WI38 (cell line): ENCODE data around the gene SMARCAL1.

Experiments
- H3K4me3 ChIP-seq: 2 replicates; pipeline ENCODE4 v1.5.1; 2011; ENCODE audit warnings: low read depth, mild to moderate bottlenecking, control low read depth, low read length
- TF ChIP-seq, protein P1 (sequence below): IDR thresholded peaks from 2 replicates; pipeline ENCODE4 v1.5.1; 2012; ENCODE audit warnings: low read depth, mild to moderate bottlenecking, control low read depth, low read length

The SMARCAL1 gene

DNA sequence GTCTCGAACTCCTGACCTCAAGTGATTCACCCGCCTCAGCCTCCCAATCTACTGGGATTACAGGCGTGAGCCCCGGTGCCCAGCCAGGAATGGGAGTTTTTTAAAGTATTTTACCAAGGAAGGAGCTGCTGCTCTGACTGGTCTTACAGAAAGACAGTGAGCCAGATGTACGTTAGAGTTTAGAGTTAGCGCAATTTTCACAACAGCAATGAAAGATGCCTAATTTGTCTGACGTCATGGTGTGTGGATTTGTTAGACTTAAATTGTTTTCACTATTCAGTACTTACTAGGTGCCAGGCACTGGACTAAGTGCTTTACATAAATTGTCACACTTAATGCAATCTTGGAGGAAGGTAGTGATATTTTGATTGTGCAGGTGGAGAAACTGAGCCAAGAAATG lies 74.0 kb downstream of the SMARCAL1 start:
- TF ChIP-seq, protein P1, sequence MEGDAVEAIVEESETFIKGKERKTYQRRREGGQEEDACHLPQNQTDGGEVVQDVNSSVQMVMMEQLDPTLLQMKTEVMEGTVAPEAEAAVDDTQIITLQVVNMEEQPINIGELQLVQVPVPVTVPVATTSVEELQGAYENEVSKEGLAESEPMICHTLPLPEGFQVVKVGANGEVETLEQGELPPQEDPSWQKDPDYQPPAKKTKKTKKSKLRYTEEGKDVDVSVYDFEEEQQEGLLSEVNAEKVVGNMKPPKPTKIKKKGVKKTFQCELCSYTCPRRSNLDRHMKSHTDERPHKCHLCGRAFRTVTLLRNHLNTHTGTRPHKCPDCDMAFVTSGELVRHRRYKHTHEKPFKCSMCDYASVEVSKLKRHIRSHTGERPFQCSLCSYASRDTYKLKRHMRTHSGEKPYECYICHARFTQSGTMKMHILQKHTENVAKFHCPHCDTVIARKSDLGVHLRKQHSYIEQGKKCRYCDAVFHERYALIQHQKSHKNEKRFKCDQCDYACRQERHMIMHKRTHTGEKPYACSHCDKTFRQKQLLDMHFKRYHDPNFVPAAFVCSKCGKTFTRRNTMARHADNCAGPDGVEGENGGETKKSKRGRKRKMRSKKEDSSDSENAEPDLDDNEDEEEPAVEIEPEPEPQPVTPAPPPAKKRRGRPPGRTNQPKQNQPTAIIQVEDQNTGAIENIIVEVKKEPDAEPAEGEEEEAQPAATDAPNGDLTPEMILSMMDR: no peak
- no peak overlapping the region for H3K4me3 ChIP-seq

- TF ChIP-seq, protein P1: no peak
- no peak overlapping the region for H3K4me3 ChIP-seq
These were observed 74.4 kb downstream of the SMARCAL1 start for GRCh38 chr2:216486708-216487107.

- TF ChIP-seq, protein P1: no peak
- H3K4me3 ChIP-seq: no peak overlapping the region
These were observed 77.8 kb downstream of the SMARCAL1 start for GRCh38 chr2:216490061-216490460.

GRCh38 chr2:216491793-216492596 lies 79.7 kb downstream of the SMARCAL1 start:
- TF ChIP-seq, protein P1: no peak
- no peak overlapping the region for H3K4me3 ChIP-seq

- no peak overlapping the region for H3K4me3 ChIP-seq
- TF ChIP-seq, protein P1: no peak
These were observed 80.5 kb downstream of the SMARCAL1 start for GRCh38 chr2:216492597-216493333.

GRCh38 chr2:216493334-216493685 lies 81.0 kb downstream of the SMARCAL1 start:
- TF ChIP-seq, protein P1: no peak
- no peak overlapping the region for H3K4me3 ChIP-seq

- TF ChIP-seq, protein P1: no peak
- no peak overlapping the region for H3K4me3 ChIP-seq
These were observed 83.4 kb downstream of the SMARCAL1 start for GRCh38 chr2:216495656-216496055.
